ENCODE measurements around the gene VAV2.

VAV2 gene

DNA sequence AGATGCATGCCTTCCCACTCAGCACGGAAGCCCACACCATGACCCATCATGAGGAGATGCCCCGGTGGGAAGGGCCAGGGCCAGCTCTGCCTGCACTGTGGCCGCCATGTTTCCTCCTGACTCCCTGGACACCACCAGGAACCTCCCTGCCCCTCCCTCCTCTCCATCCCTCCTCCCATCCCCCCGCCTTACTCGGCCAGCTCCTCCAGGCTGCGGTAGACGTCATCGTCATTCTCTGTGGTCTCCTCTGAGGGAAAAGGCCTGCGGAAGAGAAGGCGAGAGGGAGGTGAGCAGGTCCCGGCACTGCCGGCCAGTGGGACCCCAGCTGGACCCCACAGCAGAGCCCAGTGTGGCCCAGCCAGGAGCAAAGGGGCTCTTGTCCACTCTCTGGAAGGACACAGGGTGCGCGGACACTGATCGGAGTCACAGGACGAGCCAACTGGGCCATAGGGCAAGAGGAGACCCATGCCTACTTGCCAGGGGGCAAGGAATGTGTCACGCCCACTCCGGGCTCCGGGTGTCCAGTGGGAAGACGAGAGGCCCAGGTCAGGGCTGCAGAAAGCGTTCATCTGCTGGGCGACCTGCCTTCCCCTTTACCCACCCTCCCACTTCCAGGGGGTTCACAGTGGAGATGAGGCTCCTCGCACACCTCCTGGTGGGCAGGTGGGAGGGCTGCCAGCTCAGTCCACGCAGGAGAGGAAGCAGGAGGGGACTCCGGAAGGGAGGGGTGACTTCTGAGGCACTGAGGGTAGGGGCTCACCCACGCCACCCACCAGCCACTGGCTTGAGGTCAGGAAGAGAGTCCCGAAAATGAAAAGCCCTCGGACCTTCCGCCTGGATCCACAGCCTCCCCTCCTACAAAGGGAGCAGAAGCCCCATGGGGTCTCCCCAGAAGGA, 157.8 kb downstream of the VAV2 start:
- DNase-seq (ENCODE audit: low spot score) = no peak

DNA sequence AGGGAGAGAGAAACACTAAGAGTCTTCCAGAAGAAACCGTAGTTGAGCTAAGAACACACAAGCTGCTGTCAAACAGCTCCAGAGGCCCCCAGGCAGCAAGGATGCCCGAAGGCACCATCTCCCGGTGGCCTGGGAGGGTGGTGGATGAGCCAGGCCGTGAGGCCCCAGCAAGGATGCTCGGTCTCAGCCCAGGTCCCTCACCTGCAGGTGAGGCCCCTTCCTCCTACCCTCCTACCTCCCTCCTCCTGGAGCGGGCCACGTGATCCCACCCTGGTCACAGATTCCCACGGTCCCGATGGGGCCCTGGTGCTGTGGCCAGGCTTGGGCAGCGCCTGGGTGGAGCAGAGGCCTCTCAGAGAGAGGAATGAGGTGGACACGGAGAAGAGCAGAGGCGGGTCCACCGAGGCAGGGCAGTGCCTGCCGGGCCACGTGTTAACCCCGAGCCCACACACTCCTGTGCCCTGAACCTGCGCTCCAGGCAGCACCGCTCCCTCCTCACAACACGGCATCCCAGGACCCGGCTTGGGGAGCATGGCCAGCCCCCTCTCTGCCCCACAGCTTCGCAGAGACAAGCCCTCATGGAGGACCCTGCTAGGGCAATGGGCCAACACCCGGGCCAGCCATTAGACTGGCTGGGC, 158.6 kb downstream of the VAV2 start:
- DNase-seq (ENCODE audit: low spot score) = no peak

DNA sequence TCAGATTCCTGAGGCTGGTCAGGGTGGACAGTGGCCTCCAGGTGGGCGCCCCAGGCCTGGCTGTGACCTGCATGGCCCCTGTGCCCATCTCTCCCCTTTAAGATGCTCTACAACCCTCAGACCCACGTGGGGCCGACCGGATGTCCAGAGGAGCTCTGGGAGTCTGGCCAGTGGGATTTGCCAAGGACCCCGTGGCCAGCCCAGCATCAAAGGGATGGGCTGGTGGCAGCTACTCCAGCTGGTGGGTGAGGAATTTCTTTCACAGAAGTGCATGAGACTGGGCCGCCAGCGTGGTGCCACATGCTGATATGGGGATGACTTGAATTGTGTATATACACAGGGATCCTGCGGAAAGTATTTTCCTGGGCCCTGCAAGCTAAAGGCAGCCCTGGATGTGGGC, 159.2 kb downstream of the VAV2 start:
- no peak for DNase-seq (ENCODE audit: low spot score)

GRCh38 chr9:133830711-133831110, 161.4 kb downstream of the VAV2 start:
- DNase-seq (ENCODE audit: low spot score) = no peak

- no peak for DNase-seq (ENCODE audit: low spot score)
Measured at GRCh38 chr9:133830310-133830709, 161.8 kb downstream of the VAV2 start.

DNA sequence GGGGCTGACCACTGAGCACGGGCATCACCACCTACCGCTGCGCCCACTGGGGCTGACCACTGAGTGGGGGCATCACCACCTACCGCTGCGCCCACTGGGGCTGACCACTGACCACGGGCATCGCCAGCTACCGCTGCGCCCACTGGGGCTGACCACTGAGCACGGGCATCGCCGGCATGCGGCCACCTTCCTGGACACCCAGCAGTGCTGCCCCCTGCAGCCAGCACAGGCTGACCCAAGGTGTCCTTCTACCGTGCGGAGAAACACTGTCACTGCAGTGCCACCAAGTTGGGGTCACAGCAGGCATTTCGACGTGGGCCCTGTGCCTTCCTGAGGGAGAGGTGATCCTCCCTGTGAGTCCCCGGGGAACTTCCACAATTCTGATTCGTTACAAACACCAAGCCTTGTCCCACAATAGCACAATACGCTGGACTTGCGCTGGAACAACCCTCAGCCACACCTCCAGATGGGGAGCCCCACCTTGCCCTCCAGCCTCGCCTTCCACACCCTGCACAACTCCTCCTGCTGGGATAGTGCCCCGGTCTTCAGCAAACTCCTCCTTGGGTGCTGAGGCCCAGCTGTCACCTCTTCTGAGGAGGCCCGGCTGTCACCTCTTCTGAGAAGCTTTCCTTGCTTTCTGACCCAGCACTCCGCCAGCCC, 163.7 kb downstream of the VAV2 start:
- no peak for DNase-seq (ENCODE audit: low spot score)

- no peak for DNase-seq (ENCODE audit: low spot score)
Measured at GRCh38 chr9:133826289-133827085, 165.6 kb downstream of the VAV2 start.

- no peak for DNase-seq (ENCODE audit: low spot score)
Measured at GRCh38 chr9:133825555-133826218, 166.4 kb downstream of the VAV2 start.

GRCh38 chr9:133824802-133825186, 167.3 kb downstream of the VAV2 start:
- no peak for DNase-seq (ENCODE audit: low spot score)

- DNase-seq (ENCODE audit: low spot score) = no peak
Measured at GRCh38 chr9:133824106-133824801, 167.9 kb downstream of the VAV2 start.

- no peak for DNase-seq (ENCODE audit: low spot score)
Measured at GRCh38 chr9:133823189-133824105, 168.7 kb downstream of the VAV2 start.

DNA sequence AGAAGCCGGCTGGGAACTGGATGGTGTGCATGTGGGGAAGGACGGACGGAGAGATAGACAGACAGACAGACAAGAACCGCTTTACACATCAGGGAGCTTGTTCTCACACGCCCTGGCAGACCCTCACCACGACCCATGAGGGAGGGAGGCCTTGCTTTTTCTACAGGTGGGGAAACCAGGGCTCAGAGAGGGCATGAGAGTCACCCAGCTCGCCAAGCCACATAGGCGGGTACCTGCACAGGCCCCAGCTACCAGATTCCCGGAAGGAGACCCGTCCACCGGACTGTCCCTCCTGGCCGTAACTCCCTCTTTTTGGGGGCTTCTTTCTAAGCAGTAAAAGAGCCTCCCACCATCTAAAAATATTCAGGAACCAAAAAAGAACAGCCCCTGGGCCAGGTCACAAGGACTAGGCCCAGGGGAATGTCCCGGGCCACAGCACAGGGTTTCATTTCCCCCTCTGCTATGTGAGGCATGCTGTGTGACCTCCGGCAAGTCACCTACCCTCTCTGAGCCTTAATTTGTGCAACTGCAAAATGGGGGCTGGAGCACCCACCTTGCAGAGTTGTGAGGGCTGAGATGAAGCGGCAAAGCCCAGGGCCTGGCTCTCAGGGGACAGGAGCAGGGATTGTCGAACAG, 169.6 kb downstream of the VAV2 start:
- no peak for DNase-seq (ENCODE audit: low spot score)

DNA sequence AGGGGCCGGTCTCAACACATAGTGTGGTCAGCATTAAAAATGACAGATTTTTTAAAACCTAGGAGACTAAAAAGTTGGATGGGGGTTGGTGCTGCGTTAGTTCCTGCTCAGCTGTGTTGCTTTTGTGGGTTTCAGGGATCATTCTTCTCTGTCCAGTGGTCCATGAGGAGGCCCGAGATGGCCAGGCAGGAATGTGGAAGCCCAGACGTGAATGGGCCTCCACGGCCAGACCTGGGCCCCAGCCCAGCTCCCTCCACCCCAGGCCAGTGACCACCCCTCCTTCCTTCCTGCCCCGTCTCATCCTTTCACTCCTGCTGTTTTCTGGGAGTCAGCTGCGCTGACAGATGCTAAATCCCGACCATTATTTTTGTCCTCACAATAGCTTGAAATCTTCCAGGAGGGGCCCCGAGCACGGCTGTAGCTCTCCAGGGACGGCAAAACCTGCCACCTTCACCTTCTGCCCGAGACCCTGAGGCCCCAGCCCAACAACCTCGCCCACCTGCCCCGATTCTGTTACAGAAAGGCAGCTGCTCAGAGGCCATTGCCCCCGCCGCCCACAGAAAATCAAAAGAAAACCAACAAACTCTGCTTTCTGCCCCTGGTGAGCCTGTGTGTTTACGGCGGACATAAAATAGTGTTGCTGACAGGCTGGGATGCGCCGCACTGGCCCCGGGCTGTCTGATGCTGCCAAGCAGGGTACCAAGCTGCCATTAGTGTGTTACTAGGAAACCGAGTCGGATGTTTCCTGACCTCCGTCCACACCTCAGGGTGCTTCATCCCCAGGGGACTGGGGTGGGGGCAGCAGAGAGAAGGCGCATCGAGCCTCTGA, 170.3 kb downstream of the VAV2 start:
- no peak for DNase-seq (ENCODE audit: low spot score)

- DNase-seq (ENCODE audit: low spot score) = no peak
Measured at GRCh38 chr9:133819923-133820322, 172.2 kb downstream of the VAV2 start.

DNA sequence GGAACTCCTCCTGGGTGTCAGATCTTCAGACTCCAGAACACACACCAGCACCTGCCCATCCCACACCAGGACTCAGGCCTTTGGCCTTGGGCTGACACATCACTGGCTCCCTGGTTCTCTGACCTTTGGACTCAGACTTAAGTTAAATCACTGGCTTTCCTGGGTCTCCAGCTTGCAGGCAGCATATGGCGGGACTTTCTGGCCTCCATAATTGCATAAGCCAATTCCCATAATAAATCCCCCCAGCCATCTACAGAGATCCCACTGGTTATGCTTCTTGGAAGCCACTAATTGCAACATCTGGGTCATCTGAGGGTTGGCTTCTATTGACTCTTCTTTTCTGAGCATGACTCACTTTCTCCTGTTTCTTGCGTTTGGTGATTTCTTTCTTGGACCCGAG, 173.7 kb downstream of the VAV2 start:
- DNase-seq (ENCODE audit: low spot score) = no peak

DNA sequence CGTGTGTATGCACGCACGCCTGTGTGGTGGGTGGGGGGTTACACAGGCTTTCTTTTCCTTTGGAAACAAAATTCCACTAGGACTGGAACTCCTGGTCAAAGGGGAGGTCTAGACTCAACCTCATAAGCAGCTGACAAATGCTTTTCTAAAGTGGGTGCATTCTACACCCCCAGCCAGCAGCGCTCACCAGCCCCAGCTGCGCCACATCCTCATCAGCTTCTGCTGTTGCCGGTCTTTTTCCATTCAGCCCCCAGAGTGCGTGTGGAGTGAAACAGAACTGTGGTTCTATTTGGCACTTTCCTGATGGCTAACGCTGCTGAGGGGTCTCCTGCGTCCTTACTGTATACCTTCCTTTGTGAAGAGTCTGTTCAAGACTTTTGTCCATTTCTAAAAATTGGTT, 176.3 kb downstream of the VAV2 start:
- DNase-seq (ENCODE audit: low spot score) = no peak

GRCh38 chr9:133814586-133815208, 177.4 kb downstream of the VAV2 start:
- no peak for DNase-seq (ENCODE audit: low spot score)

Data from activated CD4-positive, alpha-beta T cell treated with anti-CD3 and anti-CD28 coated beads, Interleukin-2, Interleukin-4, amounts not matched to agents 100 ng/mL and 50 ng/mL, durations not matched to agents 16 hours and 8 hours (primary cell).